ENCODE data around the gene ORC1.
A peak's percentile ranks its signal among the peaks of the same experiment; 100 is the strongest.

The ORC1 gene

DNA sequence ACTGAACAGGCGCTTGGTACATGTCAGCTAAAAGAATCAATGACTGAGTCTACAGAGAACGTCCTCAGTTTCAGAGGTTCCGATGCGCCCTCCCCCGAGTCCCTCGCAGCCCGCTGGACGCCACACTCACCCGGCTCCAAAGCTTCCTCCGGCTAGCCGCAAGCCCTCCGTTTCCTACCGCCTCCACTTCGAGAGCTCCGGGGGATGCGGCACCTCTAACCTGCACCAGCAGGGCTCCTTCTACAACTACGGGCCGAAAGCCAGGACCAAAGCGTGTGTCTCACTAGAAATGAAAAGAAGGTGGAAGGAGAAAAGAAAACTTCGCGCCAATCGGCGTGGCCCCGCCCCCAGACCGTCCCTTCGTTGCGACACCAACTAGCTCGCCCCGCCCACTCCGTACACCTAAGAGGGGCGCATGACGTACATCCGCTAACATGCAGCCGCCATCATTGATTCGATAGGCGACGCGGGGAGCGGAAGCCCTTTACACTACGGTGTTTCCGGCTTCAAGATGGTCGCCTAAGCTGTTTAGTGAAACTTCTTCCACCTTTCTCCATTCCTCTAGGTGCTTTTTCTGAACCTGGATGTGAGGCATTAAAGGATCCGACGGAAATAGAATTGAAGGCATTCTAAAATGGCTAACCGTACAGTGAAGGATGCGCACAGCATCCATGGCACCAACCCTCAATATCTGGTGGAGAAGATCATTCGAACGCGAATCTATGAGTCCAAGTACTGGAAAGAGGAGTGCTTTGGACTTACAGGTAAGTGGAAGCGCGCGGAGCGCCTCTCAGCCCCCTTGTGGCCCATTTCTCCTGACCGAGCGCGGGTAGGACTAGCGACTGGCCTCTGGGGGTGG lies at the start of gene ORC1, which contains the start of gene PRPF38A:
ORC1 (minus strand) TSS at position 308 of the 859 bp plus-strand sequence. CDS start 2,200 bp downstream, outside the sequence.
PRPF38A (plus strand) TSS at position 487 of the 859 bp plus-strand sequence; CDS start at position 635, 148 bp downstream.
- DNase-seq (ENCODE audit: low read depth, low spot score): peak; percentile 74
- peak within 1 kb of the TSS; percentile 88 for H3K27ac ChIP-seq

GRCh38 chr1:52444463-52444862 lies 40.2 kb upstream of the ORC1 start:
- DNase-seq (ENCODE audit: low read depth, low spot score): no peak
- no peak overlapping the region for H3K27ac ChIP-seq

DNA sequence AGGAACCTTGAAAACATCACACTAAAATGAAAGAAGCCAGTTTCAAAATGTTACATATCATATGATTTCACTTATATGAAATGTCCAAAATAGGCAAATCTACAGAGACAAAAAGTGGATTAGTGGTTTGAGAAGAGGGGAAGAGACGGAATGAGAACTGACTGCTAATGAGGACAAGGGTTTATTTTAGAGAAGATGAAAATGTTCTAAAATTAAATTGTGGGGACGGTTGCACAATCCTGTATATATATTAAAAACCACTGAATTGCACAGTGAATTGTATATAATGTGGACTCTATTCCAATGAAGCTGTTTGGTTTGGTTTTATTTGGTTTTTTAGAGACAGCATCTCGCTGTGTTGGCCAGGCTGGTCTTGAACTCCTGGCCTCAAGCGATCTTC lies 35.8 kb upstream of the ORC1 start:
- DNase-seq (ENCODE audit: low read depth, low spot score): no peak
- H3K27ac ChIP-seq: no peak overlapping the region

DNA sequence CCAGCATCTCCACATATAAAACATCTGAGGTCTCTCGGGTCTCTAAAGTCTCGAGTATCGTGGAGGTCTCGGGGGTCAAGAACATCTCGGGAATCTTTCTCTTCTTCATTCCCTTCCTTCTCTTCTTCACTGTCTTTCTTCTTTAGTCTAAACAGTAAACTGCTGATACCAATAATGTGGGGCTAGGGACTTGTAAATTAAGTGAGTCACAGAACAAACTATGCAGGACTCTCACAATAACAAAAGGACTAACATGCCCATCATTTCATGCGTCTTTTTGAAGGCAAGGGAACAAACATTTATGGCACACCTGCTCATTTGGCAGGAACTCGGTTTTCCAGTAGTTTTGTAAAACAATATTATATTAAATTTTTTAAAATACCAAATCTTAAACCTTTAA lies 32.6 kb upstream of the ORC1 start:
- H3K27ac ChIP-seq: no peak overlapping the region
- no peak for DNase-seq (ENCODE audit: low read depth, low spot score)

GRCh38 chr1:52435650-52436049 lies 31.4 kb upstream of the ORC1 start:
- H3K27ac ChIP-seq: no peak overlapping the region
- no peak for DNase-seq (ENCODE audit: low read depth, low spot score)

DNA sequence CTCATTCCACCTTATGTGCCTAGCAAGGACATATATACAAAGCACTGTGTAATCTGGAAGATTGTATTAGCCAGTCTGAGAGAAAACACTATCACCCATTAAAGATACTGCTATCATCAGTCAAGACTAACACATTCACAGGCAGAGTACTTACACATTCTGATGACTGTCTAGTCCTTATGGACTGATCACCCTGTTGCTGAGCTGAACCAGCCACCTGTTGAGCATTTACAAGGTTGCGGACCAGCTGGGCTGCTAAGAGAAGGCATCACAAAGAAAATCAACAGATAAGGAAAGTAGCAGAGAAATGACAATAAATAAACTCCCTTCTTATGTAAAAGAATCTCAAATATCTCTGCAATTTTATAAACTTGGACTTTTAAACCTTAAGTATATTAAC lies 31.0 kb upstream of the ORC1 start:
- no peak for DNase-seq (ENCODE audit: low read depth, low spot score)
- no peak overlapping the region for H3K27ac ChIP-seq

- no peak overlapping the region for H3K27ac ChIP-seq
- no peak for DNase-seq (ENCODE audit: low read depth, low spot score)
These were observed 28.6 kb upstream of the ORC1 start for GRCh38 chr1:52432807-52433206.

DNA sequence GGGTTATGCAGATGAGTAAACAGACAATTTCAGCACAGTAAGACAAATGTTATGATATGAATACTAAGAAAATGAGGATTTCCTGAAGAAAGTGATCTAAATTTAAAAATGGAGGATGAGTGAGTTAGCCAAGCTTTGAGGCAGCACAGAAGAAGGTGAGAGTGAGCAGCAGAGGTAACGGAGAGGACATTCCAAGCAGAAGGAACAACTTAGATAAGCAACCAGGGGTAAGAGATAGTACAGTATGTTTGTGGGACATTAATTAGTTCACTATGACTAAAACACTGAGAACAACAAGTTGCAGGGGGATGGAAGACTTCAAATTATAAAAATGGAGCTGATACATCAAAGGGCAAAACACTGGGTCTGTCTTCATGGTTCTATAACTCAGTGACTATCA lies 22.9 kb upstream of the ORC1 start:
- no peak for DNase-seq (ENCODE audit: low read depth, low spot score)
- no peak overlapping the region for H3K27ac ChIP-seq

DNA sequence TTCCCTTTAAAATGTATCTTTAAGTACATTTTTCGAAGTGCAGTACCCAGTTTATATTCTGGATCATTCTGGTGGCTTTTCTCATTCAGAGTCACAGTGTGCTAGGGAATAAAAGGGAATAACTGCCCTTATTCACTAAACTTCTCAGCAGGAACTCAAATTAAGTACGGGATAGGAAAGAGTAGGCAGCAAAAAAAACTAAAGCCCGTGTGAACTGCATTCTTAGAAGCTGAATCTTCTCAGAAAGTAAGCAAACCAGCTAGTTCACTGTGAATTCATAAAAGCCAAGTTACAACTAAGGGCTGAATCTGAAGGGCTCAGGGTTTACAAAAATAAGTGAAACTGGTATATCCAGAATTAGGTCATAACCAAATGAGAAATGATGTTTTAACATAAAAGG lies 22.1 kb upstream of the ORC1 start:
- H3K27ac ChIP-seq: peak overlapping the region; percentile 4
- no peak for DNase-seq (ENCODE audit: low read depth, low spot score)

GRCh38 chr1:52424813-52425212 lies 20.6 kb upstream of the ORC1 start:
- no peak for DNase-seq (ENCODE audit: low read depth, low spot score)
- H3K27ac ChIP-seq: no peak overlapping the region

DNA sequence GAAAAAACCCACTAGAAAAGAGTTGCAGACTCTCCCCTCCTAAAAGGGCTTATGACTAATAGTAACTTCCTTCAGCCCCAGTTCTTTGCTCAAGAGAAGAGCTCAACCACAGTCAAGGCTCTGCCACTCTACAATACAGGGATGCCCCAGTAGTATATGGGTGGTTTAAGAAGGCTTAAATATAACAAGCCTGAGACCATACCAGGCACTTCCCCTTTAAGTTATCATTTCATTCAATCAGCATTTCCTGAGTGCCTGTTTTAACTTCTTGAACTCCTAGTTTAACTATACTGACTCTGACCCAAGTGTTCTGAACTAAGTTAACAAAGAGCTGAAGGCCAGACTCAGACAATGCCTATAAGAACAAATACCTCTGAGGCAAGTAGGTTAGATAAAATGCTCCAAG lies 20.0 kb upstream of the ORC1 start:
- no peak for DNase-seq (ENCODE audit: low read depth, low spot score)
- no peak overlapping the region for H3K27ac ChIP-seq

GRCh38 chr1:52423771-52424170 lies 19.5 kb upstream of the ORC1 start:
- H3K27ac ChIP-seq: no peak overlapping the region
- DNase-seq (ENCODE audit: low read depth, low spot score): no peak

DNA sequence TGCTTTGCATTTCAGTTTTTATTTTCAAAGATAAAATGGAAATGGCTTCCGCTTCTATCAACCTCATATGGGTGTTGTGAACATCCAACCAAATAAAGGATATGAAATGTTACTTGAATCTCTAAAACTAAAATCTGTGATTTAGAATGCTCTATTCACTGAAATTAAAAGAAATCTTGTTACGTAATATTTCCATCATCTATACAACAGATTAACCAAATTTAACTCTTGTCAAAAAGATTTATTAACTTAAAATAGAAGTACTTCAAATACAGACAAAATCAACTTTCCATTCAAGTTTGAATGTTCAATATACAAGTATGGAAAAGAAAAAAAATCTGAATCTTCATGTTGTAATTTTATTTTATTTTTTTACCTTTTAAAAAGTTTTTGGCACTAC lies 18.8 kb upstream of the ORC1 start:
- H3K27ac ChIP-seq: no peak overlapping the region
- DNase-seq (ENCODE audit: low read depth, low spot score): no peak

- no peak overlapping the region for H3K27ac ChIP-seq
- no peak for DNase-seq (ENCODE audit: low read depth, low spot score)
These were observed 16.5 kb upstream of the ORC1 start for GRCh38 chr1:52420713-52421112.

DNA sequence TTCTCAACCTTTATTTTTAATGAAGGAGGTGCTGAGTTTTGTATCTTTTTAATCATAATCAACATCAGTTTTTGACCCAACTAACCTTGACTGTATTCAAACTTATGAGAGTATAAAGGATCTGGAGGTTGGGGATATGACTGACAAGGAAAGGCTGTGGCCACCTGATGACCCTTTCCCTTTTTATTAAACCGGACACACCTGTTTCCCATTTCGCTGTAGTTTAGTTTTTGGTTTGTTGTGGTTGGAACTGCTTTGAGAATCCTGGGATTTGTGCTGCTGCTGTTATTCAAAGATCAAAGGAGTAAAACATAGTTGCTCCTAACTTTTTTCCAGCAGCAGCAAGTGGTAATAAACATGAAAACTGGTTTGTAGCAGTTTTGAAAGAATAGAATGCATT lies 12.6 kb upstream of the ORC1 start:
- no peak overlapping the region for H3K27ac ChIP-seq
- no peak for DNase-seq (ENCODE audit: low read depth, low spot score)

GRCh38 chr1:52414942-52415341 lies 10.7 kb upstream of the ORC1 start:
- DNase-seq (ENCODE audit: low read depth, low spot score): no peak
- H3K27ac ChIP-seq: no peak overlapping the region

- no peak for DNase-seq (ENCODE audit: low read depth, low spot score)
- H3K27ac ChIP-seq: no peak overlapping the region
These were observed 9.3 kb upstream of the ORC1 start for GRCh38 chr1:52413410-52413989.

DNA sequence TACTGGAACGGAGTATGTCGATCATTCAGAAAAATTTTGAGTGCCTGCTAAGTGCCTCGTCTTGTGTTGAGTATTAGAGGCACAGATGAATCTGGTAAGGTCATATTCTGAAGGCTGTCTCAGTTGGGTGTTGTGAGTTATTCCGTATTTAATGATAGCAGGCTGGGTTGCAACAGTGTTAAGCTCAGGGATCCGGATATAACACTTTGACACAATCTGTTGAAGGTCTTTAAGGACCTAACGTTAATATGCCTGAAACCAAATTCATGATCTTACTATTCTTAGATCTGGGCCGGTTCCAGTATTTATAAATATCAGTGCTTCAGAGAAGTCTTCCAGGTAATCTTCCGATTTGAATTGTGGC lies 734 bp upstream of the ORC1 start:
- H3K27ac ChIP-seq: peak overlapping the region; percentile 88
- no peak for DNase-seq (ENCODE audit: low read depth, low spot score)

DNA sequence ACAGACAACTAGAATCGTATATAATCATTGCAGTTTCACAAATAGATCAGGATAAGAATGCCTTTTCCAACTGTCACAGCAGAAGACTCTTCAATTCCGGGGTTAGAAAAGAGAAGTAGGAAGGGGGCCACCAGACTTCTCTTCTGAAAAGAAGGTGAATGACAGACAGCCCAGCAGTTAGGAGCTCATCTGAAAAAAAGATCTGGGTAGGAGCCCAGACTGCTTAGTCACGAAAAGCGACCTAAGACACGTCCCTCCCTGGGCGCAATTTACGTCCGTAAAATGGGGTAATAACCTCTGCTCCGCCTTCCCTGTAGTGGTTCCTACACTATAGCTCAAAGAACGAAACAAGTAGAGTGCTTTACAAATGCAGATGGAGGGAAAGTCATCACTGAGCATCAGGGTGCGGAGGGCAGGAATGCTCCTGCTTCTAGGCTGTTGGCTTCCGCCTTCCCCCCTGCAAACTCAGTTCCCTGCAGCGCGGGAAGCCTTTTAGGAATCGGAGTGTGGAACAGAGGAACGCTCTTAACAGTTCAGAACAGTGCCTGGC lies 582 bp downstream of the ORC1 start:
- H3K27ac ChIP-seq: peak overlapping the region; percentile 88
- peak; percentile 34 for DNase-seq (ENCODE audit: low read depth, low spot score)

GRCh38 chr1:52402860-52403240 lies 1.4 kb downstream of the ORC1 start:
- DNase-seq (ENCODE audit: low read depth, low spot score): no peak
- H3K27ac ChIP-seq: no peak overlapping the region

- DNase-seq (ENCODE audit: low read depth, low spot score): no peak
These were observed 4.1 kb downstream of the ORC1 start for GRCh38 chr1:52400131-52400530.

DNA sequence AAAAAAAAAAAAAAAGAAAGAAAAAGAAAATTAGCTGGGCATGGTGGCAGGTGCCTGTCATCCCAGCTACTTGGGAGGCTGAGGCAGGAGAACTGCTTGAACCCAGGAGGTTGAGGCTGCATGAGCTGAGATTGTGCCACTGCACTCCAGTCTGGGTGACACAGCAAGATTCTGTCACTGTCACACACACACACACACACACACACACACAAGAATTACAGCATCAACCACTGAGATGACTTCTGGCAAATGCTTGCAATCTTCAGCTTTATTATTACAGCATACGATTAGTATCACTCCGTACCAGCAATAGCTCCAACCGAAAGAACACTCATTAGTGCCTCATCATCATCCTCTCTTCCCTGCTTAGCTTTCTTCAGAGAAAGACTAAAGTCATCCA lies 4.6 kb downstream of the ORC1 start:
- no peak for DNase-seq (ENCODE audit: low read depth, low spot score)
- H3K27ac ChIP-seq: no peak overlapping the region

More at GRCh38 chr1:52400131-52400530, 4.1 kb downstream of the ORC1 start:
- H3K27ac ChIP-seq: no peak overlapping the region

Measured in epithelial cell of prostate (primary cell).